Rectal smooth muscle tissue (tissue), 1 donor: ENCODE measurements around the gene RCCD1.
"Not testable (repeated sequence)": the region's sequence is repeated elsewhere in the genome, so short reads cannot be mapped to it uniquely, and the experiment has no call there.

Source experiments
- H3K27ac ChIP-seq: one replicate; pipeline ENCODE4 v1.7.0; 2013; ENCODE audit warnings: low read depth, low read length, inconsistent platforms
- H3K27me3 ChIP-seq: one replicate; pipeline ENCODE4 v1.7.0; 2013; ENCODE audit warnings: low read length; ENCODE audit not compliant: control insufficient read depth, insufficient read depth
- H3K36me3 ChIP-seq: one replicate; pipeline ENCODE4 v1.7.0; 2013; ENCODE audit warnings: low read length; ENCODE audit not compliant: control insufficient read depth, insufficient read depth
- H3K4me1 ChIP-seq: one replicate; pipeline ENCODE4 v1.7.0; 2013; ENCODE audit warnings: low read length; ENCODE audit not compliant: control insufficient read depth, insufficient read depth
- H3K4me3 ChIP-seq: one replicate; pipeline ENCODE4 v1.7.0; 2013; ENCODE audit warnings: low read length
- H3K9ac ChIP-seq: one replicate; pipeline ENCODE4 v1.7.0; 2013; ENCODE audit warnings: low read length

Gene RCCD1, protein sequence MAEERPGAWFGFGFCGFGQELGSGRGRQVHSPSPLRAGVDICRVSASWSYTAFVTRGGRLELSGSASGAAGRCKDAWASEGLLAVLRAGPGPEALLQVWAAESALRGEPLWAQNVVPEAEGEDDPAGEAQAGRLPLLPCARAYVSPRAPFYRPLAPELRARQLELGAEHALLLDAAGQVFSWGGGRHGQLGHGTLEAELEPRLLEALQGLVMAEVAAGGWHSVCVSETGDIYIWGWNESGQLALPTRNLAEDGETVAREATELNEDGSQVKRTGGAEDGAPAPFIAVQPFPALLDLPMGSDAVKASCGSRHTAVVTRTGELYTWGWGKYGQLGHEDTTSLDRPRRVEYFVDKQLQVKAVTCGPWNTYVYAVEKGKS

DNA sequence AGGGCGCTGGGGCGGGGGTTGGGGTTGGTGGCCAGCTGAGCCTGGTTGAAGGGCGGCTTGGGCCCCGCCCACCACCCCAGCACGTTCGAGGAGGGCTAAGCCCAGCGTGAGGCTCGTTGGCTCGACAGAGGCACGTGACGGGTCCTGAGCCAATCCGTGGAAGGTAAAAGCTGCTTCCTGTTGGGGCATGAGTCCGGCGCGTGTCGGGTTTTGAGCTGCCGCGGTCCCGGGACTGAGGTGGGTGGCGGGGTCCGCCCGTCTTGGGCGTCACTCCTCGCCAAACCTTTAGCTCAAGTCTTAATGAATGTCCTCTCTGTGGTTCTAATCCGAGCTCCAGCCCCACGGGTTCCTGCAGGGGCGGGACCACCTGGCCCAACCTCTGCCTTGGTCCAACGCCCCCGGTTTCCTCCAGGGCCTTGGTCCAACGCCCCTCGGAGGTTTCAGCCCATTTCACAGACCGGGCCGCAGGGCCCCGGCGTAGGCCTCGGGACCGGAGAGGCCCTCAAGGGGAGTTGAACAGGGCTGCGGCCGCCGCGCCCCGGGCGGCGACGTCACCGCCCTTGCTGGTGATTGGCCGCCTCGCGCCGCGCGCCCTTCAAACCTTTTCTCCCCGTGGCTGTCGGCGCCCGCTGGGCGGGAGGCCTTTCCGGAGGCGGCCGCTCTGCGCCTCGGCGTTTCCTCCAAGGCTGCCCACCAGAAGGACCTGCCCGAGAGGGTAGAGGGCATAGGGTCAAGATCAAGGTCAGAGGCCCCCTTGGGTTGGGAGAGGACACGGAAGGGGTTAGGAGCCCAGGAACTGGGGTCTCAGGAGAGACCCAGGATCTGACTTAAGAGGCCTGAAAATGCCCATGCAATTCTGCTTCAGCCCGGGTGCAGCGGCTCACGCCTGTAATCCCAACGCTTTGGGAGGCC lies at the start of gene RCCD1:
RCCD1 (plus strand) TSS at position 173 of the 912 bp plus-strand sequence. CDS start 1,851 bp downstream, outside the sequence.
- Histone ChIP-seq H3K36me3 (peaks cover 12% of the 10 kb centered on the region), H3K4me1 (no peaks in the 10 kb centered on the region), H3K4me3 (peak within 1 kb of the TSS; percentile 86), H3K27ac (peak within 1 kb of the TSS; percentile 93), H3K9ac (peak within 1 kb of the TSS; percentile 85), H3K27me3 (no peaks in the 10 kb centered on the region)

DNA sequence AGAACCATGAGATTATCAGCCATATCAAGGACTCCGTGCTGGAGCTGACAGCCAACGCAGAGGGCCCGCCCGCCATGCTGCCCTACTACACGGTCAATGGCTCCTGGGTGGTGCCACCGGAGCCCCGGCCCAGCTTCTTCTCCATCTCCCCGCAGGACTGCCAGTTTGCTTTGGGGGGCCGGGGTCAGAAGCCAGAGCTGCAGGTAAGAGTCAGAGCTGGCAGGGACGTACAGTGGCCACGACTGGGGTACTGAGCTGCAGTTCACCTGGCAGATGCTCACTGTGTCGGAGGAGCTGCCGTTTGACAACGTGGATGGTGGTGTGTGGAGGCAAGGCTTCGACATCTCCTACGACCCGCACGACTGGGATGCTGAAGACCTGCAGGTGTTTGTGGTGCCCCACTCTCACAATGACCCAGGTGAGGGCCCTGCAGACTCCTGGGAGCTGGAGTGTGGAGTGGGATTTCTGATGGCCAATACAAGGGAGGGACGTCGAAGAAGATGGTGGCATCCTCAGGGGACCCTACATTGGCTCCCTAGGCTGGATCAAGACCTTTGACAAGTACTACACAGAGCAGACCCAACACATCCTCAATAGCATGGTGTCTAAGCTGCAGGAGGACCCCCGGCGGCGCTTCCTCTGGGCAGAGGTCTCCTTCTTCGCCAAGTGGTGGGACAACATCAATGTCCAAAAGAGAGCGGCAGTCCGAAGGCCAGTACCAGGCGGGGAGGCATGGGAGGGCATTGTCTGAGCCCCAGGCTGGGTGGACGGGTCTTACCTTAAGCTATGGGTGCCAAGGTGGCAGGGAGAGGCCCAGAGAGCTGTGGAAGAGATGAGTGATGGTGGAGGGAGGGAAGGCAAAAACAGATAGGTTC lies 49.1 kb upstream of the RCCD1 start:
- H3K36me3 ChIP-seq, result peaks cover 38% of the 10 kb centered on the region

DNA sequence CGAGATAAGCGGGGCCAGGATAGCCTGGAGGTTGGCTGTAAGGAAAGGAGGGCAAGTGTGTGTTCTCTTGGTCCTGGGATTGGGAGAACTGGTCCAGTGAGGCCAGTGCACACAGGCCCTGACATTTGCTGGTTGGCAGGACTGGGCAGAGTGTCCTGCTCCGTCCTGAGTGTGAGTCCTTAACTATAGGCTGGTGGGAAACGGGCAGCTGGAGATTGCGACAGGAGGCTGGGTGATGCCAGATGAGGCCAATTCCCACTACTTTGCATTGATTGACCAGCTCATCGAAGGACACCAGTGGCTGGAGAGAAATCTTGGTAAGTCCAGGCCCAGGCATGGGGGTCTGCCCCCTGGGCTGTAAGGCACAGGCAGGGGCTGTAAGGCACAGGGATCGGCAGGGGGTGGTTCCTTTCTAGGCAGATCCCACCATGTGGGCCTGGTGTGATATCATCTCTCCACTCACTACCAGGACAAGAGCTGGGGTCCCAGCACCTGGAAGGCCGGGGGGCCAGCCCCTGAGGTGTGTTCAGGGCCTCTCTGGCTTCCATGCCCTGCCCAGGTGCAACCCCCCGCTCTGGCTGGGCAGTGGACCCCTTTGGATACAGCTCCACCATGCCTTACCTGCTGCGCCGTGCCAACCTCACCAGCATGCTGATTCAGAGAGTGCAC lies 48.4 kb upstream of the RCCD1 start:
- Histone ChIP-seq H3K9ac (no peak overlapping the region), H3K36me3 (peaks cover 46% of the 10 kb centered on the region), H3K27ac (no peak overlapping the region), H3K4me3 (no peak overlapping the region), H3K4me1 (peaks cover 9% of the 10 kb centered on the region), H3K27me3 (no peaks in the 10 kb centered on the region)

More for the DNA sequence above, 49.1 kb upstream of the RCCD1 start:
- Histone ChIP-seq H3K27ac (no peak overlapping the region), H3K4me1 (peaks cover 9% of the 10 kb centered on the region), H3K27me3 (no peaks in the 10 kb centered on the region), H3K4me3 (no peak overlapping the region), H3K9ac (no peak overlapping the region)

DNA sequence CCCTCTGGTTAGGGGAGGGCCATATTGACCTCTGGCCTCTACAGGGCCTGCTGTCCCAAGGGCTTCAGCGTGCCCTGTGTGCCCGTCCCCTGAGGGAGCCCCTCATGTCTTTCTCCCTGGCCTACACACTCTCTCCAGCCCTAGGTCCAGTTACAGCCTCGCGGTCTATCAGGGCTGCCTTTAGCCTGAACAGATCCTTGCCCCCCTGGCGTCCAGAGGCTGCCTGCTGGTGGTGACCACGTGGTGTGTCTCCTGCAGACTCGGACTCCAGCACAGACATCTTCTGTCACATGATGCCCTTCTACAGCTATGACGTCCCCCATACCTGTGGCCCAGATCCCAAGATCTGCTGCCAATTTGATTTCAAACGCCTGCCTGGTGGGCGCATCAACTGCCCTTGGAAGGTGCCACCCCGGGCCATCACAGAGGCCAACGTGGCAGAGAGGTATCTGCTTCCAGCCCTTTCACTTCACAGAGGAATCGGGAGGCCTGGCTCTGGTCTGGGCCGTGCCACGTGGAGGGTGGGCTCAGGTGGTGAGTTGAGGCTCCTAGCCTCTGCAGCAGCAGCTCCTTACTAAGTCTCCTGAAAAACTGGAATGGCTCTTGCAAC lies 47.5 kb upstream of the RCCD1 start:
- H3K27ac ChIP-seq, result no peak overlapping the region
- H3K4me3 ChIP-seq, result no peak overlapping the region
- H3K27me3 ChIP-seq, result no peaks in the 10 kb centered on the region
- H3K9ac ChIP-seq, result no peak overlapping the region
- peaks cover 6% of the 10 kb centered on the region for H3K4me1 ChIP-seq
- H3K36me3 ChIP-seq, result peaks cover 54% of the 10 kb centered on the region

DNA sequence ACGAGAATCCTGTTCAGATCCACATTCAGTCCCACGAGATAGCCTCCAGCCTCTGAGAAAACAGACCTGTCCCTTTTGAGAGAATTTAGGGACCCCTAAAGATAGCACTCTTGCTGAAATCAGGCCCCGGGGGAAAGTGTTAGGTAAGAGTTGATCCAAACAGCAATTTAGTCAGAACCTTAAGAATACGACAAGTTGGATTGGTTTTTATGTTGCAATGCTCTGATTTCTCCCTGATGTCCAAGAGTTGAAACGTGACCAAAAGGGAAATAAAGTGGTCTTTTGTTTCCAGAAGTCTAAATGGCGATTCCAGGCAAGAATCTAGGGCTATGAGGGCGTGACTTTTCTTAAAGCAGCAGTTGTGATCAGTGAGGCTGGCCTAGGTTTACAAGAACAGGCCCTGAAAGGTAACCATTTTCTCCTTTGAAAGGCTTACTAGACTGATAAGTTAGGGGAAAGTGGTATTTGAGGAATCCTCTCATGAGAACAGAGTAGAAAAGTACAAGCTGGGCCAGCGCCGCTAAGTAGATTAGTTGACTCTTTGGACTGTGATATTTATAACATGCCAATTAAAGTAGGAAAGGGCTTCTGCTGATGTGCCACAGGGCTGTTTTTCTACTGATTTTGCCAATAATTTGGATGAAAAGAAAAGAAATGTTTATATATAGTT lies 46.7 kb upstream of the RCCD1 start:
- Histone ChIP-seq H3K36me3 (peaks cover 62% of the 10 kb centered on the region), H3K27ac (no peak overlapping the region)

DNA sequence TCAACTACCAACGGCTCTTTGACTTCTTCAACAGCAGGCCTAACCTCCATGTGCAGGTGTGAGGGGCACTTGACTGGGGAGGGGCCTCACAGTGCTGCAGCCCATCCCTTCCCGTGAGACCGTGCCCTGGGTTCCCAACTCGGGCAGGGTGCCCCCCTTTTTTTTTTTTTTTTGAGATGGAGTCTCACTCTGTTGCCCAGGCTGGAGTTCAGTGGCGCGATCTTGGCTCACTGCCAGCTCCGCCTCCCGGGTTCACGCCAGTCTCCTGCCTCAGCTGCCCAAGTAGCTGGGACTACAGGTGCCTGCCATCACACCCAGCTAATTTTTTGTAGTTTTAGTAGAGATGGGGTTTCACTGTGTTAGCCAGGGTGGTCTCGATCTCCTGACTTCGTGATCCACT lies 45.2 kb upstream of the RCCD1 start:
- not testable (repeated sequence) for H3K9ac ChIP-seq, H3K4me3 ChIP-seq, H3K27me3 ChIP-seq, H3K4me1 ChIP-seq, H3K27ac ChIP-seq
- peaks cover 72% of the 10 kb centered on the region for H3K36me3 ChIP-seq

More for the DNA sequence above, 46.7 kb upstream of the RCCD1 start:
- H3K4me3 ChIP-seq, result no peak overlapping the region
- H3K4me1 ChIP-seq, result peaks cover 6% of the 10 kb centered on the region
- H3K27me3 ChIP-seq, result no peaks in the 10 kb centered on the region
- no peak overlapping the region for H3K9ac ChIP-seq

DNA sequence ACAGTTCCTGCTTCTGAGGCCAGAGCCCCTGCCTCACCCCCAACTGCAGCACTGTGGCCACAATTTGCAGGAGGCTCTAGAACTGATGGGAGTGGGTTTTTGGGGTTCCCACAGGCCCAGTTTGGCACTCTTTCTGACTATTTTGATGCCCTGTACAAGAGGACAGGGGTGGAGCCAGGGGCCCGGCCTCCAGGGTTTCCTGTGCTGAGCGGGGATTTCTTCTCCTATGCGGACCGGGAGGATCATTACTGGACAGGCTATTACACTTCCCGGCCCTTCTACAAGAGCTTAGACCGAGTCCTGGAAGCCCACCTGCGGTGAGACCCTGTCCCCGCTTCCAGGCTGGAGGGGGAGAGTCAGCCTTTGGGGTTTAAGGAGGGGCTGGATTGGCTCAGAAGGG lies 44.7 kb upstream of the RCCD1 start:
- Histone ChIP-seq H3K36me3 (peaks cover 71% of the 10 kb centered on the region), H3K27me3 (no peaks in the 10 kb centered on the region), H3K9ac (no peak overlapping the region), H3K4me3 (no peak overlapping the region), H3K4me1 (no peaks in the 10 kb centered on the region), H3K27ac (no peak overlapping the region)

DNA sequence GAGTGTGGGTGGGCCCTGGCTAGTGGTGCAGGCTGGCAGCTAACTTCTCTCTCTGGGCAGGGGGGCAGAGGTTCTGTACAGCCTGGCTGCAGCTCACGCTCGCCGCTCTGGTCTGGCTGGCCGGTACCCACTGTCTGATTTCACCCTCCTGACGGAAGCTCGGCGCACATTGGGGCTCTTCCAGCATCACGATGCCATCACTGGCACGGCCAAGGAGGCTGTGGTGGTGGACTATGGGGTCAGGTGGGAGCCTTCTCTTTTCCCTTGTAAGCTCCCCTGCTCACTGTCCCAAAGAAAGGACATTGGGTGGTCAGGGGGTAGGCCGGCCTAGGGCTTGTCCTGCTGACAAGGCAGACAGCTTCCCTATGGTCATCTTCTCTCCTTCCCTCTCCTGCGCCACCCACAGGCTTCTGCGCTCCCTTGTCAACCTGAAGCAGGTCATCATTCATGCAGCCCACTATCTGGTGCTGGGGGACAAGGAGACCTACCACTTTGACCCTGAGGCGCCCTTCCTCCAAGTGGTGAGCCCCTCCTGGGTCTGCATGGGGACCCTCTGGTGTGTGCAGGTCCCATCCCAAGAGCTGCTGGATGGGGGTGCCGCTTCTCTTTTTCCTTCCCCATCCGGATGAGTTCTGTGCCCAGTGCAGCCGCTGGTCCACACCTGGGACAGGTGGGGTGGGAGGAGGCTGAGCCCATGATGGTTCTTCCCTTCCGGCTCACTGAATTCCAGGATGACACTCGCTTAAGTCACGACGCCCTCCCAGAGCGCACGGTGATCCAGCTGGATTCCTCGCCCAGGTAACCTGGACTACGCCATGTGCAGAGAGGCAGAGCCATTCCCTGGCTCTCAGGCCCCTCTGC lies 44.0 kb upstream of the RCCD1 start:
- H3K27me3 ChIP-seq, result no peaks in the 10 kb centered on the region
- H3K27ac ChIP-seq, result no peak overlapping the region
- no peaks in the 10 kb centered on the region for H3K4me1 ChIP-seq
- H3K36me3 ChIP-seq, result peaks cover 68% of the 10 kb centered on the region
- no peak overlapping the region for H3K4me3 ChIP-seq
- no peak overlapping the region for H3K9ac ChIP-seq

DNA sequence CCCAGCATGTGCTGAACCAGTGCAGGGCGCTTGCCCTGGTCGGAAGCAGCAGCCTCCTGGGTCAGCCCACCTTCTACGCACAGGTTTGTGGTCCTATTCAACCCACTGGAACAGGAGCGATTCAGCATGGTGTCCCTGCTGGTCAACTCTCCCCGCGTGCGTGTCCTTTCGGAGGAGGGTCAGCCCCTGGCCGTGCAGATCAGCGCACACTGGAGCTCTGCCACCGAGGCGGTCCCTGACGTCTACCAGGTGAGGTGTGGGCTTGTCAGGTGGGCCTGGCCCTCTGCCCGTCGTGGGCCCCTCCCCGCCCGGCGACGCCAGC lies 43.4 kb upstream of the RCCD1 start:
- H3K27me3 ChIP-seq, result no peaks in the 10 kb centered on the region
- no peak overlapping the region for H3K27ac ChIP-seq
- no peak overlapping the region for H3K9ac ChIP-seq
- peaks cover 67% of the 10 kb centered on the region for H3K36me3 ChIP-seq
- H3K4me3 ChIP-seq, result no peak overlapping the region
- H3K4me1 ChIP-seq, result no peaks in the 10 kb centered on the region

DNA sequence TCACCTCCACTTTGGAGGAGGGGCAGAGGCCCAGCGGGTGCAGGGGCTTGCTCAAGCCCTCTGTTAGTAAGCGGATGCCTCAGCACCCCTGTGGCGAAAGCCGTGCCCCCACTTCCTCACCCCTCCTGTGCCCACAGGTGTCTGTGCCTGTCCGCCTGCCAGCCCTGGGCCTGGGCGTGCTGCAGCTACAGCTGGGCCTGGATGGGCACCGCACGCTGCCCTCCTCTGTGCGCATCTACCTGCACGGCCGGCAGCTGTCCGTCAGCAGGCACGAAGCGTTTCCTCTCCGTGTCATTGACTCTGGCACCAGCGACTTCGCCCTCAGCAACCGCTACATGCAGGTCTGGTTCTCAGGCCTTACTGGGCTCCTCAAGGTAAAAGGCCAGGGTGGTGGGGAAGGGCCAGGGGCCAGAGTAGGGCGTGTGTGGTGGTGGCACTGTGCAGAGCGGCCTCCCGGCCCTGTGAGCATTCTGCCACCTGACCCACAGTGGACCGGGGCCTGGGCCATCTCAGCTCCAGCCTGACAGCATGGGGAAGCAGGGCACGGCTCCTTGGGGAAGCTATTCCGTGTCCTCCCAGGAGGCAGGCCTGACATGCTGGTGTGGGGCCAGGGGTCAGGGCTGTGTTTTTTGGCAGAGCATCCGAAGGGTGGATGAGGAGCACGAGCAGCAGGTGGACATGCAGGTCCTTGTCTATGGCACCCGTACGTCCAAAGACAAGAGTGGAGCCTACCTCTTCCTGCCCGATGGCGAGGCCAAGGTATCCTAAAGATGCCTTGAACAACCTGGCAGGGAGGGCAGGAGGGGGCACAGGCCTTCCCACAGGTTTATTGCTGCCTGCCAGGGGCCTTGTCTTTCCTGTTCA lies 42.5 kb upstream of the RCCD1 start:
- Histone ChIP-seq H3K4me1 (no peaks in the 10 kb centered on the region), H3K27me3 (no peaks in the 10 kb centered on the region), H3K4me3 (no peak overlapping the region), H3K36me3 (peaks cover 67% of the 10 kb centered on the region), H3K9ac (no peak overlapping the region), H3K27ac (no peak overlapping the region)
